Thyroid gland (tissue), 4 donors: Measurements from ENCODE around the gene SPEM3. TPM values are rescaled to one million over a fixed set of nuclear protein-coding genes. Genes with fewer than 3 reads are reported as not detected.

Source experiments
- DNase-seq, 2 donors: peaks; one replicate each; pipeline ENCODE4 v3.0.0-alpha.2; 2019
- H3K27ac ChIP-seq, 3 donors: fragments of 200-600 bp; sonication (generic); 1 replicate in 2 of 3; 2 replicates in 1 of 3; pipeline ENCODE4 v1.5.1; 2016 to 2019; ENCODE audit warnings: mild to moderate bottlenecking in 1 of 3, moderate library complexity in 1 of 3
- H3K27me3 ChIP-seq: fragments of 200-600 bp; sonication (generic); one replicate; pipeline ENCODE4 v1.5.1; 2019
- H3K36me3 ChIP-seq, 2 donors: fragments of 200-600 bp; sonication (generic); one replicate each; pipeline ENCODE4 v1.5.1; 2016 to 2019
- H3K4me1 ChIP-seq, 2 donors: fragments of 200-600 bp; sonication (generic); one replicate each; pipeline ENCODE4 v1.5.1; 2017 to 2019
- H3K4me3 ChIP-seq, 3 donors: fragments of 200-600 bp; sonication (generic); replicated peaks in 1 of 3; 1 replicate in 2 of 3; 2 replicates in 1 of 3; pipeline ENCODE4 v1.5.1; 2016; ENCODE audit warnings: mild to moderate bottlenecking in 1 of 3
- H3K9me3 ChIP-seq: fragments of 200-600 bp; sonication (generic); one replicate; pipeline ENCODE4 v1.5.1; 2017
- POLR2A ChIP-seq, 2 donors: fragments of 450-650 bp; IDR thresholded peaks; one replicate each; pipeline ENCODE4 v1.6.1; 2017; ENCODE audit warnings: antibody characterized with exemption in 2 of 2, mild to moderate bottlenecking in 2 of 2, moderate library complexity in 1 of 2
- WGBS, 2 donors: methylation state at CpG; one replicate each; pipeline ENCODE4 v1.1.5; 2017; 5-methylcytosine and 5-hydroxymethylcytosine counted together
- intact Hi-C: fragments of 100-400 bp; cut with DNase I; formaldehyde crosslinking; loops from one replicate; pipeline ENCODE4 v1.15.1; 2023
- total RNA-seq, 4 donors: library from RNA; depleted of rRNA; stranded (reverse); fragments of >200 nt; gene quantifications; one replicate each; pipeline ENCODE4 v1.2.3, GENCODE V29; 2016
- TF ChIP-seq, protein P1 (sequence below), 6 experiments: fragments of 200-600 bp in 3 of 6; fragments of 450-650 bp in 3 of 6; sonication (generic) in 3 of 6; IDR thresholded peaks; one replicate each; pipeline ENCODE4 v1.5.1; 2016 to 2019; ENCODE audit warnings: antibody characterized with exemption in 6 of 6, mild to moderate bottlenecking in 2 of 6, inconsistent platforms in 1 of 6, moderate library complexity in 1 of 6

Gene SPEM3
- total RNA-seq, 4 donors from 2014 or later = not detected

DNA sequence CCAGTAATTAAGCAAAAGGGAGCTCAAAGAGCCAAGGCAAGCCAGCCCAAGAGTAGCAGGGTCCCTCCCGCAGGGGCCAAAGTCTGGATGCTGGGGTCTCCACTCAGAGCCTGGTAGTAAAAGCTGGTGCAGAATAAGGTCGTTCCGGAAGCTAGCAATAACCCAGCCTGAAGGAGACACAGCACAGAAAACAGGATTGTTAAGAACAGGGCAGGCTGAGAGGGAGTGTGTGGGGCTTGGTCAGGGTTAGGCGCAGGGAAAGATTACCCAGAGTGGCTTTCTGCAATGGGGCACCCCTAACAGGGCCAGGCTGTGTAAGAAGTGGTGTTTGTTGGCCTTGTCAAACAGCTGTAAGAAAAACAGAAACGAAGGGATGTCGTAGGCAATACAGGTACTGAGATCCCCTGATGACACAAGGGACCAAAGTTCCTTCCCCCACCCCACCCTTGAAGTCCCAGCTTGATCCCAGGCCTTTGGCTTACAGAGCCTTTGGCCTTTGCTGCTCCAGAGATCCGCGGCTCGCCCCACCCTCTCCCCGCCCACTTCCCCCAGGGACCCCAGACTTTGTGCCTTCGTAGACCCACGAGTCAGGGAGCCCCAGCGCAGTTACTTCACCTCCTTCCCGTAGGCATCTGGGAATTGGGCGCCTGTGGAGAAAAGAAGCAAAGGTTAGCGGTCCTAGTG is 25.5 kb upstream of the SPEM3 start:
- WGBS, 2 donors = 11 to 15% methylated on average over 14 to 16 of the region's 16 CpGs

DNA sequence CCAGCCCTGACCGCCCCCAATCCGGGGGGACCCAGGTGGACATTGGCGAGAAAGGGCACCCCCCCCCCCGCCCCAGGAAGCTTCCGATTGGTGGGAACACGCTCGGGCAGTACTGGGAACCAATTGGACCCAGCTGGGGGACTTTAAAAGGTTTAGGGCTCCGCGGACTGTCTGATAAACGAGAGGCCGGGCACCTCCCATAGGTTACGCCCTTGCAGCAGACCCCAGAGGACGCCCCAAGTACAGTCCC is 25.0 kb upstream of the SPEM3 start:
- Histone ChIP-seq H3K36me3 (no peaks in the 10 kb centered on the region), H3K4me1 (peaks cover 9 to 19% of the 10 kb centered on the region in 2 donors), H3K27me3 (no peaks in the 10 kb centered on the region), H3K9me3 (no peaks in the 10 kb centered on the region), H3K4me3 (peak overlapping the region in 2 of 3 donors; percentile 59 to 64), H3K27ac (peak overlapping the region; percentile 81 to 84 (median 81))
- TF ChIP-seq, protein P1, sequence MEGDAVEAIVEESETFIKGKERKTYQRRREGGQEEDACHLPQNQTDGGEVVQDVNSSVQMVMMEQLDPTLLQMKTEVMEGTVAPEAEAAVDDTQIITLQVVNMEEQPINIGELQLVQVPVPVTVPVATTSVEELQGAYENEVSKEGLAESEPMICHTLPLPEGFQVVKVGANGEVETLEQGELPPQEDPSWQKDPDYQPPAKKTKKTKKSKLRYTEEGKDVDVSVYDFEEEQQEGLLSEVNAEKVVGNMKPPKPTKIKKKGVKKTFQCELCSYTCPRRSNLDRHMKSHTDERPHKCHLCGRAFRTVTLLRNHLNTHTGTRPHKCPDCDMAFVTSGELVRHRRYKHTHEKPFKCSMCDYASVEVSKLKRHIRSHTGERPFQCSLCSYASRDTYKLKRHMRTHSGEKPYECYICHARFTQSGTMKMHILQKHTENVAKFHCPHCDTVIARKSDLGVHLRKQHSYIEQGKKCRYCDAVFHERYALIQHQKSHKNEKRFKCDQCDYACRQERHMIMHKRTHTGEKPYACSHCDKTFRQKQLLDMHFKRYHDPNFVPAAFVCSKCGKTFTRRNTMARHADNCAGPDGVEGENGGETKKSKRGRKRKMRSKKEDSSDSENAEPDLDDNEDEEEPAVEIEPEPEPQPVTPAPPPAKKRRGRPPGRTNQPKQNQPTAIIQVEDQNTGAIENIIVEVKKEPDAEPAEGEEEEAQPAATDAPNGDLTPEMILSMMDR (IDR thresholded peaks at IDR 0.05) = no peak
- no peak for TF ChIP-seq POLR2A (IDR thresholded peaks at IDR 0.05)
- no peak for DNase-seq
- WGBS, 2 donors = 0% methylated on average over 4 to 11 of the region's 13 CpGs
- intact Hi-C loops = no loop called here

More for the DNA sequence above, 25.5 kb upstream of the SPEM3 start:
- Histone ChIP-seq H3K36me3 (no peaks in the 10 kb centered on the region), H3K9me3 (no peaks in the 10 kb centered on the region), H3K27me3 (no peaks in the 10 kb centered on the region), H3K27ac (peak overlapping the region; percentile 81 to 84 (median 81)), H3K4me3 (peak overlapping the region in 2 of 3 donors; percentile 59 to 64), H3K4me1 (peaks cover 9 to 19% of the 10 kb centered on the region in 2 donors)
- DNase-seq = no peak
- TF ChIP-seq, protein P1 (IDR thresholded peaks at IDR 0.05) = no peak
- no peak for TF ChIP-seq POLR2A (IDR thresholded peaks at IDR 0.05)
- intact Hi-C loops = no loop called here

DNA sequence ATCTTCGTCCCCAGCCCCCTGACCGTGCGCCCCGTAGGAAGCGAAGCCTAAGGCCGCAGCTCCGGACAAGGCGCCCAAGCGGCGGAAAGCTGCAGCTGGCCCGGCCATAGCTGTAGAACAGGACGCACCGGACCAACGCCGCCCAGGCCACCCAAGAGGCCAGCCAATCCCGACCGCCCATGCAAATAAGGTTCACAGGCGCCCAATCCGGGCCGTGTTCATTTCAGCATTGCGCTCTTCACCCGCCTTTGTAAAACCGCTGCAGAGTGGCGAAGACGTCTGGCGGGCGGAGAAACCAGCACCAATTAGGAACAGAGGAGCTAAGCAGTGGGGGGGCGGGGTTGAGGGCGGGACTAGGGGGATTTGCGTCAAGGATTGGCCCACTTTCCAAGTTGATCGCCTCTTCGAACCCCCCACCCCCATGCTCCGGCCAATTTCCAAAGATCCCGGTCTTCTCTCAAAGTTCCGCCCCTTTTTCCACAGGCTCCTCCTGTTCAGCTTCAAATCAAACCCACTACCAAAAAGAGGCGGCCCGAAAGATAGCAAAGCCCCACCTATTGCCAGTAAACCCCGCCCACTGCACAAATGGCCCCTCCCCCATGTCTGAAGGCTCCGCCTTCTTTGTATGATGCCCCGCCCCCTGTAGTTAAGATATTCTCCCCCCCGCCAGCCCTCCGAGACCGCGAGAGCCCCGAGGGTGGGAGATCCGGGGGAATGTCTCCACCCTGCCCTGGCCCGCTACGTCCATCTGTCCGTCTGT is 24.5 kb upstream of the SPEM3 start, which contains the start of gene TMEM256:
TSS of gene TMEM256 (minus strand) at position 121 of the 760 bp plus-strand sequence. CDS start at position 108, 13 bp downstream.
- peak; percentile 99 for DNase-seq
- Histone ChIP-seq H3K27me3 (no peaks in the 10 kb centered on the region), H3K9me3 (no peaks in the 10 kb centered on the region), H3K27ac (peak within 1 kb of the TSS; percentile 81 to 84 (median 81)), H3K36me3 (no peaks in the 10 kb centered on the region), H3K4me3 (peak within 1 kb of the TSS; percentile 47 to 64 (median 59)), H3K4me1 (peaks cover 9 to 19% of the 10 kb centered on the region in 2 donors)
- 0 to 1% methylated on average over 29 to 31 of the region's 49 CpGs for whole genome bisulfite sequencing, 2 donors
- intact Hi-C loops = no loop called here
- peak; percentile 79 to 99 for TF ChIP-seq POLR2A (IDR thresholded peaks at IDR 0.05)
- TF ChIP-seq, protein P1 (IDR thresholded peaks at IDR 0.05) = no peak

DNA sequence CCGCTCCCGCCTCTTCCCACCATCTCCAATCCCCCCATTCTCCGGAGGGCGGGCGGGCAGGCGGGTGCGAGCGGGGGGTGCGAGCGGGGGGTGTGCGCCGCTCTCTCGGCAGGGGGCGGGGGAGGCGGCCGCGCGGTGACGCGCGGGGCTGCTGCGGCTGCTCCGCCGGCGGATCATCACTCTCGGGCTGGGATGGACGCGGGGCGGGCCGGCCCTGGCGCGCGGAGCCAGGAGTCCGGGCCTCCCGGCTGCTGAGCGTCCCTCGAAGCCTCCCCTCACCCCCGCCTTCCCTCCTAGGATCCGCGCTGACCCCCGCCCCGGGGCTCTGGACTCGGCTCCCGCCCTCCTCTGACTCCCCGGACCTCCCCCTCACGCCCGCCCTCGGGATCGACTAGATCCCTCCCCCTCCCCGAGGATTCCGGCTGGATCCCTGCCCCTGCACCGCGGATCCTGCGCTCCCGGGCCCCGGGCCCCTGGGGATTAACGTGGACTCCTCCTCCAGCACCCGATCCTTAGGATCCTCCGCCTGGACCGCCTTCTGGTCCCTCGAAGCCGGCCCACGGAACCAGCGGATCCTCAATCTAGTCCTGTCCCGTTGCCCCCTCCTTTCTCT is 23.8 kb upstream of the SPEM3 start:
- peak overlapping the region; percentile 42 to 57 (median 47) for H3K4me3 ChIP-seq
- peak overlapping the region; percentile 55 to 84 (median 81) for H3K27ac ChIP-seq
- H3K27me3 ChIP-seq = no peaks in the 10 kb centered on the region
- peaks cover 9 to 19% of the 10 kb centered on the region in 2 donors for H3K4me1 ChIP-seq
- intact Hi-C loops = no loop called here
- no peaks in the 10 kb centered on the region for H3K9me3 ChIP-seq
- no peak for TF ChIP-seq POLR2A (IDR thresholded peaks at IDR 0.05)
- TF ChIP-seq, protein P1 (IDR thresholded peaks at IDR 0.05) = no peak
- peak; percentile 35 to 41 for DNase-seq
- no peaks in the 10 kb centered on the region for H3K36me3 ChIP-seq
- WGBS, 2 donors = 1% methylated on average over 12 to 26 of the region's 65 CpGs
